ENCODE data around the gene ADGRB3.

Gene ADGRB3

GRCh38 chr6:69135927-69136326, 500.8 kb downstream of the ADGRB3 start:
- no peak for DNase-seq (ENCODE audit: low read depth)

GRCh38 chr6:69138148-69138547, 503.1 kb downstream of the ADGRB3 start:
- DNase-seq (ENCODE audit: low read depth) = no peak

- no peak for DNase-seq (ENCODE audit: low read depth)
Measured at GRCh38 chr6:69138893-69139494, 503.9 kb downstream of the ADGRB3 start.

GRCh38 chr6:69145062-69145461, 510.0 kb downstream of the ADGRB3 start:
- DNase-seq (ENCODE audit: low read depth) = no peak

GRCh38 chr6:69146385-69146784, 511.3 kb downstream of the ADGRB3 start:
- no peak for DNase-seq (ENCODE audit: low read depth)

- DNase-seq (ENCODE audit: low read depth) = no peak
Measured at GRCh38 chr6:69155467-69155866, 520.4 kb downstream of the ADGRB3 start.

GRCh38 chr6:69162811-69163210, 527.7 kb downstream of the ADGRB3 start:
- DNase-seq (ENCODE audit: low read depth) = no peak

- DNase-seq (ENCODE audit: low read depth) = no peak
Measured at GRCh38 chr6:69164564-69165229, 529.6 kb downstream of the ADGRB3 start.

GRCh38 chr6:69179681-69180080, 544.6 kb downstream of the ADGRB3 start:
- no peak for DNase-seq (ENCODE audit: low read depth)

GRCh38 chr6:69180361-69181067, 545.4 kb downstream of the ADGRB3 start:
- no peak for DNase-seq (ENCODE audit: low read depth)

GRCh38 chr6:69181964-69182363, 546.9 kb downstream of the ADGRB3 start:
- no peak for DNase-seq (ENCODE audit: low read depth)

GRCh38 chr6:69185276-69185675, 550.2 kb downstream of the ADGRB3 start:
- no peak for DNase-seq (ENCODE audit: low read depth)

- no peak for DNase-seq (ENCODE audit: low read depth)
Measured at GRCh38 chr6:69202768-69203167, 567.7 kb downstream of the ADGRB3 start.

GRCh38 chr6:69216127-69216526, 581.0 kb downstream of the ADGRB3 start:
- DNase-seq (ENCODE audit: low read depth) = no peak

GRCh38 chr6:69217343-69217742, 582.3 kb downstream of the ADGRB3 start:
- DNase-seq (ENCODE audit: low read depth) = no peak

GRCh38 chr6:69220375-69220774, 585.3 kb downstream of the ADGRB3 start:
- no peak for DNase-seq (ENCODE audit: low read depth)

GRCh38 chr6:69232008-69232407, 596.9 kb downstream of the ADGRB3 start:
- no peak for DNase-seq (ENCODE audit: low read depth)

- no peak for DNase-seq (ENCODE audit: low read depth)
Measured at GRCh38 chr6:69232496-69232895, 597.4 kb downstream of the ADGRB3 start.

- no peak for DNase-seq (ENCODE audit: low read depth)
Measured at GRCh38 chr6:69232911-69233448, 597.9 kb downstream of the ADGRB3 start.

- no peak for DNase-seq (ENCODE audit: low read depth)
Measured at GRCh38 chr6:69238067-69238466, 603.0 kb downstream of the ADGRB3 start.

- DNase-seq (ENCODE audit: low read depth) = no peak
Measured at GRCh38 chr6:69246983-69247382, 611.9 kb downstream of the ADGRB3 start.

- no peak for DNase-seq (ENCODE audit: low read depth)
Measured at GRCh38 chr6:69261010-69261409, 625.9 kb downstream of the ADGRB3 start.

GRCh38 chr6:69263297-69263696, 628.2 kb downstream of the ADGRB3 start:
- no peak for DNase-seq (ENCODE audit: low read depth)

Measured in activated T-helper 1 cell treated with Interleukin-2 at 50 U/mL for 16 hours (primary cell).